Transverse colon (tissue), 4 donors: ENCODE data around the gene GSK3B. TPM values are rescaled to one million over a fixed set of nuclear protein-coding genes. Genes with fewer than 3 reads are reported as not detected.

Experiments
- DNase-seq: peaks from one replicate; pipeline ENCODE4 v3.0.0-alpha.2; 2019
- H3K27ac ChIP-seq, 4 donors: fragments of 200-600 bp; sonication (generic); 2 replicates each; pipeline ENCODE4 v1.5.1; 2016 to 2018; ENCODE audit warnings: inconsistent platforms in 4 of 4
- H3K27me3 ChIP-seq: fragments of 200-600 bp; sonication (generic); 2 replicates; pipeline ENCODE4 v1.5.1; 2017; ENCODE audit warnings: inconsistent platforms
- H3K36me3 ChIP-seq, 4 donors: fragments of 200-600 bp; sonication (generic); 2 replicates each; pipeline ENCODE4 v1.5.1; 2017 to 2019; ENCODE audit warnings: inconsistent platforms in 4 of 4
- H3K4me1 ChIP-seq, 4 donors: fragments of 200-600 bp; sonication (generic); 2 replicates each; pipeline ENCODE4 v1.5.1; 2017 to 2020; ENCODE audit warnings: inconsistent platforms in 4 of 4
- H3K4me3 ChIP-seq, 4 donors: fragments of 200-600 bp; sonication (generic); 1 replicate in 1 of 4; 2 replicates in 3 of 4; pipeline versions ENCODE4 v1.5.1 to v1.6.1; 2017 to 2019; ENCODE audit warnings: inconsistent platforms in 4 of 4
- H3K9me3 ChIP-seq, 2 donors: fragments of 200-600 bp; sonication (generic); 2 replicates each; pipeline ENCODE4 v1.5.1; 2017 to 2019; ENCODE audit warnings: inconsistent platforms in 2 of 2
- CTCF ChIP-seq, 5 experiments: fragments of 200-600 bp in 3 of 5; fragments of 450-650 bp in 2 of 5; sonication (generic) in 3 of 5; IDR thresholded peaks; 1 replicate in 2 of 5; 2 replicates in 3 of 5; pipeline ENCODE4 v1.5.1; 2016 to 2017; ENCODE audit warnings: antibody characterized with exemption in 5 of 5, inconsistent platforms in 3 of 5, mild to moderate bottlenecking in 2 of 5, moderate library complexity in 1 of 5
- EP300 ChIP-seq: sonication (generic); formaldehyde crosslinking; IDR thresholded peaks from one replicate; pipeline ENCODE4 v1.6.1; 2017; ENCODE audit warnings: antibody characterized with exemption, low read depth
- POLR2A ChIP-seq: fragments of 450-650 bp; IDR thresholded peaks from one replicate; pipeline ENCODE4 v1.6.1; 2016; ENCODE audit warnings: antibody characterized with exemption, mild to moderate bottlenecking, moderate library complexity
- POLR2AphosphoS5 ChIP-seq, 3 donors: sonication (generic); formaldehyde crosslinking; IDR thresholded peaks; one replicate each; pipeline ENCODE4 v1.6.1; 2016; ENCODE audit warnings: antibody characterized with exemption in 3 of 3
- WGBS, 2 donors: methylation state at CpG; one replicate each; pipeline ENCODE4 v1.1.5; 2018; ENCODE audit warnings: low coverage in 1 of 2; 5-methylcytosine and 5-hydroxymethylcytosine counted together
- in situ Hi-C, 4 donors: fragments of 200-750 bp; cut with MboI; loops; one replicate each; pipeline versions ENCODE4 v1.15.0 to v1.15.1; 2017; ENCODE audit warnings: low sequenced_read_pairs in 3 of 4, low pct_ligation_motif_present in 1 of 4, low pct_unique_long_range_greater_than_20kb in 1 of 4
- intact Hi-C: fragments of 100-400 bp; cut with DNase I; formaldehyde crosslinking; loops from one replicate; pipeline ENCODE4 v1.15.1; 2023; ENCODE audit warnings: low total_unique reads
- total RNA-seq, 4 donors: library from RNA; depleted of rRNA; stranded (reverse); fragments of >200 nt; gene quantifications; one replicate each; pipeline ENCODE4 v1.1.0, GENCODE V29; 2016

The GSK3B gene
- total RNA-seq, 4 donors from 2014 or later = 14.7 to 35.9 (median 24.2) TPM

- DNase-seq = no peak
- whole genome bisulfite sequencing, 2 donors = 79 to 80% methylated on average over 2 to 3 of the region's 3 CpGs
- no peaks in the 10 kb centered on the region for H3K4me1 ChIP-seq
- intact Hi-C loops = no loop called here
- no peak overlapping the region for H3K4me3 ChIP-seq
- no peaks in the 10 kb centered on the region for H3K9me3 ChIP-seq
- no peaks in the 10 kb centered on the region for H3K36me3 ChIP-seq
- H3K27ac ChIP-seq = no peak overlapping the region
- H3K27me3 ChIP-seq = no peaks in the 10 kb centered on the region
- in situ Hi-C loops = no loop called here
- no peak for TF ChIP-seq CTCF (IDR thresholded peaks at IDR 0.05)
- no peak for TF ChIP-seq EP300
- no peak for TF ChIP-seq POLR2A
- TF ChIP-seq POLR2AphosphoS5 (IDR thresholded peaks at IDR 0.05) = no peak
These were observed 8.4 kb upstream of the GSK3B start for GRCh38 chr3:120102674-120103073.

GRCh38 chr3:120102232-120102631, 8.0 kb upstream of the GSK3B start:
- H3K27me3 ChIP-seq = no peaks in the 10 kb centered on the region
- H3K4me3 ChIP-seq = no peak overlapping the region
- DNase-seq = no peak
- WGBS, 2 donors = 77 to 94% methylated on average over 3 of the region's 3 CpGs
- H3K4me1 ChIP-seq = no peaks in the 10 kb centered on the region
- in situ Hi-C loops = no loop called here
- intact Hi-C loops = no loop called here
- H3K9me3 ChIP-seq = no peaks in the 10 kb centered on the region
- no peak overlapping the region for H3K27ac ChIP-seq
- no peaks in the 10 kb centered on the region for H3K36me3 ChIP-seq
- TF ChIP-seq POLR2AphosphoS5 (IDR thresholded peaks at IDR 0.05) (no peak), CTCF (IDR thresholded peaks at IDR 0.05) (no peak), POLR2A (no peak), EP300 (no peak)

- H3K36me3 ChIP-seq = no peaks in the 10 kb centered on the region
- peaks cover 0 to 4% (median 3%) of the 10 kb centered on the region in 4 donors for H3K4me1 ChIP-seq
- in situ Hi-C loops = no loop called here
- 73 to 90% methylated on average over 2 to 3 of the region's 3 CpGs for WGBS, 2 donors
- no peak for DNase-seq
- TF ChIP-seq EP300 (no peak), POLR2AphosphoS5 (IDR thresholded peaks at IDR 0.05) (no peak), CTCF (IDR thresholded peaks at IDR 0.05) (no peak), POLR2A (no peak)
- intact Hi-C loops = no loop called here
- no peaks in the 10 kb centered on the region for H3K9me3 ChIP-seq
- no peak overlapping the region for H3K4me3 ChIP-seq
- H3K27ac ChIP-seq = no peak overlapping the region
- H3K27me3 ChIP-seq = no peaks in the 10 kb centered on the region
These were observed 7.4 kb upstream of the GSK3B start for GRCh38 chr3:120101624-120102023.

GRCh38 chr3:120100711-120101110, 6.5 kb upstream of the GSK3B start:
- Histone ChIP-seq H3K27ac (no peak overlapping the region), H3K4me3 (no peak overlapping the region), H3K27me3 (no peaks in the 10 kb centered on the region), H3K4me1 (peaks cover 3 to 13% (median 11%) of the 10 kb centered on the region in 4 donors), H3K36me3 (no peaks in the 10 kb centered on the region), H3K9me3 (no peaks in the 10 kb centered on the region)
- TF ChIP-seq EP300 (no peak), CTCF (IDR thresholded peaks at IDR 0.05) (no peak)
- intact Hi-C loops (no loop called here), in situ Hi-C loops (no loop called here)
- DNase-seq = no peak
- WGBS, 2 donors = 95 to 100% methylated on average over 1 of the region's 1 CpG
